Prostate gland (tissue), 2 donors: ENCODE measurements around the gene SHISA2.

Experiments used
- POLR2AphosphoS5 ChIP-seq: sonication (generic); formaldehyde crosslinking; IDR thresholded peaks from one replicate; pipeline ENCODE4 v1.6.1; 2017; ENCODE audit warnings: antibody characterized with exemption
- TF ChIP-seq, protein P1 (sequence below), 4 experiments: fragments of 200-600 bp in 2 of 4; fragments of 450-650 bp in 2 of 4; sonication (generic) in 2 of 4; IDR thresholded peaks; 1 replicate in 3 of 4; 2 replicates in 1 of 4; pipeline ENCODE4 v1.5.1; 2016 to 2019; ENCODE audit warnings: antibody characterized with exemption in 4 of 4, mild to moderate bottlenecking in 2 of 4, moderate library complexity in 2 of 4

DNA sequence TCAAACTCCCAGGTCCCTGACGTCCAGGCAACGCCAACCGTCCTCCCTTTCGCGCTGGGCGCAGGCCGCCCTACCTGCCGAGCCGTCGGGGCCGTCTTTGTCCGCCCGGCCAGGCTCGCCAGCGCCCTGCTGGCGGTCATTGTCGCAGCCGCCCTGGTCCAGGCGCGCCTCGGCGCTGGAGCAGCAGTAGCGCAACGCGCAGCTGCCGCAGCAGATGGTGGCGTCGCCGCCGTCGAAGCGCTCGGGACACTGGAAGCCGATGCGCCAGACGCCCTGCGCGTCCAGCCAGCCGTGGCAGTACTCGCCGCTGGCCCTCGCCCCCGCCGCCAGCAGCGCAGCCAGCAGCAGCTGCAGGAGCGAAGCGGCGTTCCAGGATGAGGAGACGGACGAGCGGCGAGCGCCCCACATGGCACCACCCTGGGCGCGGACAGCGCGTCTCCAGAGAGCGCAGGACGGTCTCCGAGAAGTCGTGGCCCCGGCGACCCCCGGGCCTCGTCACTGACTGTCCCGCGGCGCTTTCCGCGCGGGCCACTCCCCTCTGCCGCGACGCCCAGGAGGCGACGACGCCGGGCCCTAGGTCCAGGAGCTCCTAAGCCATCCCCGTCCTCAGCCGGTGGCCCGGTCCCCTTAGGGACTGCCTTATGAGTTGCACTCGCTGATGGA is 1.1 kb downstream of the SHISA2 start:
- TF ChIP-seq, protein P1, sequence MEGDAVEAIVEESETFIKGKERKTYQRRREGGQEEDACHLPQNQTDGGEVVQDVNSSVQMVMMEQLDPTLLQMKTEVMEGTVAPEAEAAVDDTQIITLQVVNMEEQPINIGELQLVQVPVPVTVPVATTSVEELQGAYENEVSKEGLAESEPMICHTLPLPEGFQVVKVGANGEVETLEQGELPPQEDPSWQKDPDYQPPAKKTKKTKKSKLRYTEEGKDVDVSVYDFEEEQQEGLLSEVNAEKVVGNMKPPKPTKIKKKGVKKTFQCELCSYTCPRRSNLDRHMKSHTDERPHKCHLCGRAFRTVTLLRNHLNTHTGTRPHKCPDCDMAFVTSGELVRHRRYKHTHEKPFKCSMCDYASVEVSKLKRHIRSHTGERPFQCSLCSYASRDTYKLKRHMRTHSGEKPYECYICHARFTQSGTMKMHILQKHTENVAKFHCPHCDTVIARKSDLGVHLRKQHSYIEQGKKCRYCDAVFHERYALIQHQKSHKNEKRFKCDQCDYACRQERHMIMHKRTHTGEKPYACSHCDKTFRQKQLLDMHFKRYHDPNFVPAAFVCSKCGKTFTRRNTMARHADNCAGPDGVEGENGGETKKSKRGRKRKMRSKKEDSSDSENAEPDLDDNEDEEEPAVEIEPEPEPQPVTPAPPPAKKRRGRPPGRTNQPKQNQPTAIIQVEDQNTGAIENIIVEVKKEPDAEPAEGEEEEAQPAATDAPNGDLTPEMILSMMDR (IDR thresholded peaks at IDR 0.05), result no peak
- TF ChIP-seq POLR2AphosphoS5, result no peak
